OCI-LY7 (cell line): ENCODE measurements around the gene VEZF1.

ENCODE experiments used
- CTCF ChIP-seq: fragments of 200-600 bp; sonication (generic); conservative IDR thresholded peaks from 2 replicates; pipeline ENCODE4 v1.5.1; 2014; ENCODE audit warnings: mild to moderate bottlenecking, antibody characterized with exemption, low read length, moderate library complexity, mixed read lengths
- EZH2phosphoT487 ChIP-seq: fragments of 200-600 bp; sonication (generic); IDR thresholded peaks from 2 replicates; pipeline ENCODE4 v1.6.1; 2018; ENCODE audit warnings: low read depth, borderline replicate concordance, mild to moderate bottlenecking, mixed run types, antibody characterized with exemption, low read length, moderate library complexity, mixed read lengths

GRCh38 chr17:57946798-57947358 is 41.2 kb downstream of the VEZF1 start:
- TF ChIP-seq CTCF (no peak), EZH2phosphoT487 (no peak)
